H1 (cell line): ENCODE measurements around the gene AFAP1L1. TPM values are rescaled to one million over a fixed set of nuclear protein-coding genes. Genes with fewer than 3 reads are reported as not detected.

ENCODE experiments used
- CTBP2 ChIP-seq: IDR thresholded peaks from 2 replicates; pipeline ENCODE4 v1.7.0; 2011; ENCODE audit warnings: borderline replicate concordance, mild to moderate bottlenecking, moderate library complexity, mixed read lengths, low read length; ENCODE audit not compliant: insufficient read depth, insufficient read length
- E2F6 ChIP-seq: IDR thresholded peaks from 2 replicates; pipeline ENCODE4 v1.6.1; 2012; ENCODE audit warnings: inconsistent platforms
- GABPA ChIP-seq: IDR thresholded peaks from 2 replicates; pipeline ENCODE4 v1.6.1; 2011; ENCODE audit warnings: mild to moderate bottlenecking, low read length, moderate library complexity, borderline replicate concordance; ENCODE audit not compliant: insufficient read depth
- JUN ChIP-seq: IDR thresholded peaks from 2 replicates; pipeline ENCODE4 v1.6.1; 2011; ENCODE audit warnings: low read depth, mild to moderate bottlenecking, improper control_type of control experiment, low read length
- PHF8 ChIP-seq: fragments of 200-600 bp; sonication (generic); conservative IDR thresholded peaks from 2 replicates; pipeline ENCODE4 v1.7.1; 2012; ENCODE audit warnings: low read depth, mild to moderate bottlenecking, inconsistent platforms, low read length, moderate library complexity
- TEAD4 ChIP-seq: IDR thresholded peaks from 2 replicates; pipeline ENCODE4 v1.6.1; 2012; ENCODE audit warnings: low read depth, low read length, inconsistent platforms, mixed read lengths
- USF2 ChIP-seq: IDR thresholded peaks from 2 replicates; pipeline ENCODE4 v1.6.1; 2011; ENCODE audit warnings: low read length, improper control_type of control experiment
- polyA plus RNA-seq, 7 experiments: library from polyadenylated mRNA; depleted of rRNA in 3 of 7; stranded (reverse) in 5 of 7; unstranded in 2 of 7; fragments of >200 nt in 5 of 7; fragments of 200-250 nt in 2 of 7; gene quantifications; 1 replicate in 5 of 7; 2 replicates in 1 of 7; 4 replicates in 1 of 7; pipeline versions ENCODE4 v1.2.1 to v1.2.3, GENCODE V29; 2011 to 2013; ENCODE audit warnings: missing spikeins in 2 of 7, mixed read lengths in 2 of 7
- total RNA-seq: library from RNA; stranded (reverse); fragmentation: NEBNext Ultra II Directional; extraction: Animal tissue kit (Norgen Biotek cat#: 25700); gene quantifications from 2 replicates; pipeline ENCODE4 v1.2.1, GENCODE V29; 2021

The AFAP1L1 gene
- total and polyA plus RNA-seq, 2 of the 8 experiments (the other 6 are each of a cell fraction or from before 2014, with no cell fraction given), result 0.79 to 4.7 TPM

- TF ChIP-seq E2F6 (no peak), PHF8 (no peak), GABPA (no peak), TEAD4 (no peak), CTBP2 (no peak), JUN (no peak), USF2 (no peak)
Observed at GRCh38 chr5:149294872-149295829, 23.5 kb downstream of the AFAP1L1 start (continued).
